Transverse colon (tissue), 4 donors: ENCODE measurements around the gene RXFP1. TPM values are rescaled to one million over a fixed set of nuclear protein-coding genes. Genes with fewer than 3 reads are reported as not detected.
A peak's percentile ranks its signal among the peaks of the same experiment; 100 is the strongest.

Experiments
- DNase-seq: peaks from one replicate; pipeline ENCODE4 v3.0.0-alpha.2; 2019
- H3K27ac ChIP-seq, 4 donors: fragments of 200-600 bp; sonication (generic); 2 replicates each; pipeline ENCODE4 v1.5.1; 2016 to 2018; ENCODE audit warnings: inconsistent platforms in 4 of 4
- H3K27me3 ChIP-seq: fragments of 200-600 bp; sonication (generic); 2 replicates; pipeline ENCODE4 v1.5.1; 2017; ENCODE audit warnings: inconsistent platforms
- H3K36me3 ChIP-seq, 4 donors: fragments of 200-600 bp; sonication (generic); 2 replicates each; pipeline ENCODE4 v1.5.1; 2017 to 2019; ENCODE audit warnings: inconsistent platforms in 4 of 4
- H3K4me1 ChIP-seq, 4 donors: fragments of 200-600 bp; sonication (generic); 2 replicates each; pipeline ENCODE4 v1.5.1; 2017 to 2020; ENCODE audit warnings: inconsistent platforms in 4 of 4
- H3K4me3 ChIP-seq, 4 donors: fragments of 200-600 bp; sonication (generic); 1 replicate in 1 of 4; 2 replicates in 3 of 4; pipeline versions ENCODE4 v1.5.1 to v1.6.1; 2017 to 2019; ENCODE audit warnings: inconsistent platforms in 4 of 4
- H3K9me3 ChIP-seq, 2 donors: fragments of 200-600 bp; sonication (generic); 2 replicates each; pipeline ENCODE4 v1.5.1; 2017 to 2019; ENCODE audit warnings: inconsistent platforms in 2 of 2
- EP300 ChIP-seq: sonication (generic); formaldehyde crosslinking; IDR thresholded peaks from one replicate; pipeline ENCODE4 v1.6.1; 2017; ENCODE audit warnings: antibody characterized with exemption, low read depth
- POLR2A ChIP-seq: fragments of 450-650 bp; IDR thresholded peaks from one replicate; pipeline ENCODE4 v1.6.1; 2016; ENCODE audit warnings: antibody characterized with exemption, mild to moderate bottlenecking, moderate library complexity
- POLR2AphosphoS5 ChIP-seq, 3 donors: sonication (generic); formaldehyde crosslinking; IDR thresholded peaks; one replicate each; pipeline ENCODE4 v1.6.1; 2016; ENCODE audit warnings: antibody characterized with exemption in 3 of 3
- WGBS, 2 donors: methylation state at CpG; one replicate each; pipeline ENCODE4 v1.1.5; 2018; ENCODE audit warnings: low coverage in 1 of 2; 5-methylcytosine and 5-hydroxymethylcytosine counted together
- in situ Hi-C, 4 donors: fragments of 200-750 bp; cut with MboI; loops; one replicate each; pipeline versions ENCODE4 v1.15.0 to v1.15.1; 2017; ENCODE audit warnings: low sequenced_read_pairs in 3 of 4, low pct_ligation_motif_present in 1 of 4, low pct_unique_long_range_greater_than_20kb in 1 of 4
- intact Hi-C: fragments of 100-400 bp; cut with DNase I; formaldehyde crosslinking; loops from one replicate; pipeline ENCODE4 v1.15.1; 2023; ENCODE audit warnings: low total_unique reads
- total RNA-seq, 4 donors: library from RNA; depleted of rRNA; stranded (reverse); fragments of >200 nt; gene quantifications; one replicate each; pipeline ENCODE4 v1.1.0, GENCODE V29; 2016
- TF ChIP-seq, protein P1 (sequence below), 5 experiments: fragments of 200-600 bp in 3 of 5; fragments of 450-650 bp in 2 of 5; sonication (generic) in 3 of 5; IDR thresholded peaks; 1 replicate in 2 of 5; 2 replicates in 3 of 5; pipeline ENCODE4 v1.5.1; 2016 to 2017; ENCODE audit warnings: antibody characterized with exemption in 5 of 5, inconsistent platforms in 3 of 5, mild to moderate bottlenecking in 2 of 5, moderate library complexity in 1 of 5

Gene RXFP1
- total RNA-seq, 4 donors from 2014 or later: 0.16 TPM; not detected in 3

DNA sequence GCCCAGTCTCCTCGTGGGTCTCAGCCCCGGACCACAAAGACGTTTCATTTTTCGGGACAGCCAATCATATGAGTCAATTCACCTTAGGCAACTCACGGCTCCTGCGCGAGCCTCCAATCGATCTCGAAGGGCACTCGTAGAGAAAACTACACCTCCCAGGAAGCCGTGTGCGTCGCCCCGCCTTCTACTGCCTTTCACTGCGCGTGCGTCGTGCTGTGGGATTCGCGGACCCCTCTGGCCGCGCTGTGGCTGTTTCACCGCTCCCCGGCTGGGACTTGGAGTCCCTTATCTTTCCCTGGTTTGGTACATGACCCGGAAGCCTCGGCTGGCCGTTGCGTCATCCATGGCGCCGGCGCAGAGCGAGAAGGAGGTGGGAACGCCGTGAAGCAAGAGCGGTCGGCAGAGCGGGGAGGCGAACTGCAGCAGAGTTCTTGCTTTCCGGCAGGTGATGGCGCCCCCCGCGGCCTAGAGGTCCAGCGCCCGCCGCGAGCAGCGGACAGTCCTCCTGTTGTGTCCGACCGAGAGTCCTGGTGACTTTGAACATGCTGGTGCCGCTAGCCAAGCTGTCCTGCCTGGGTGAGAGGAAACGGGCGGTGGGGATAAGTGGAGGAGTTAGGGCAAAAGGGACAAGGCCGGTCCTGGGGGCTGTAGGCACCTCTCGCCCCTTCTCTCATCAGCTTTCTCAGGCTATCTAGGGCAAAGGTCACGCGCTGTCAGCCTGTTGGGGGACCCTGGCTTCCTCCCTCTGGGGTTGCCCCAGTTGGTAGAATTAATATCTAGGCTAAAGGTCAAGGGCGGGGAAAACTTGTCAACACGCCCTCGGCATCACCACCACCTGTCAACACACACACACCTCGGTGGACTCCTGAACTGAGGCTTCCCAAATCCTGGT lies 150.5 kb downstream of the RXFP1 start, which contains the start of gene ETFDH:
Gene ETFDH (plus strand): TSS at position 382 of the 892 bp plus-strand sequence. CDS start 161 bp downstream, at position 543.
- TF ChIP-seq POLR2A: peak; percentile 90
- peak; percentile 40 for TF ChIP-seq EP300
- peak; percentile 89 to 94 (median 90) for TF ChIP-seq POLR2AphosphoS5 (IDR thresholded peaks at IDR 0.05)
- TF ChIP-seq, protein P1, sequence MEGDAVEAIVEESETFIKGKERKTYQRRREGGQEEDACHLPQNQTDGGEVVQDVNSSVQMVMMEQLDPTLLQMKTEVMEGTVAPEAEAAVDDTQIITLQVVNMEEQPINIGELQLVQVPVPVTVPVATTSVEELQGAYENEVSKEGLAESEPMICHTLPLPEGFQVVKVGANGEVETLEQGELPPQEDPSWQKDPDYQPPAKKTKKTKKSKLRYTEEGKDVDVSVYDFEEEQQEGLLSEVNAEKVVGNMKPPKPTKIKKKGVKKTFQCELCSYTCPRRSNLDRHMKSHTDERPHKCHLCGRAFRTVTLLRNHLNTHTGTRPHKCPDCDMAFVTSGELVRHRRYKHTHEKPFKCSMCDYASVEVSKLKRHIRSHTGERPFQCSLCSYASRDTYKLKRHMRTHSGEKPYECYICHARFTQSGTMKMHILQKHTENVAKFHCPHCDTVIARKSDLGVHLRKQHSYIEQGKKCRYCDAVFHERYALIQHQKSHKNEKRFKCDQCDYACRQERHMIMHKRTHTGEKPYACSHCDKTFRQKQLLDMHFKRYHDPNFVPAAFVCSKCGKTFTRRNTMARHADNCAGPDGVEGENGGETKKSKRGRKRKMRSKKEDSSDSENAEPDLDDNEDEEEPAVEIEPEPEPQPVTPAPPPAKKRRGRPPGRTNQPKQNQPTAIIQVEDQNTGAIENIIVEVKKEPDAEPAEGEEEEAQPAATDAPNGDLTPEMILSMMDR (IDR thresholded peaks at IDR 0.05): peak; percentile 51 to 80 (median 62)
- Histone ChIP-seq H3K4me1 (peaks cover 3 to 24% (median 17%) of the 10 kb centered on the region in 4 donors), H3K9me3 (no peaks in the 10 kb centered on the region), H3K4me3 (peak within 1 kb of the TSS; percentile 69 to 82 (median 82)), H3K27ac (peak within 1 kb of the TSS; percentile 97), H3K36me3 (no peaks in the 10 kb centered on the region), H3K27me3 (no peaks in the 10 kb centered on the region)
- in situ Hi-C loops (no loop called here), intact Hi-C loops (no loop called here)
- DNase-seq: peak; percentile 99
- WGBS, 2 donors: 0% methylated on average over 10 to 58 of the region's 60 CpGs

- no peaks in the 10 kb centered on the region for H3K9me3 ChIP-seq
- TF ChIP-seq, protein P1 (IDR thresholded peaks at IDR 0.05): no peak
- TF ChIP-seq POLR2AphosphoS5 (IDR thresholded peaks at IDR 0.05) (no peak), EP300 (no peak), POLR2A (no peak)
- H3K27ac ChIP-seq: no peak overlapping the region
- in situ Hi-C loops (no loop called here), intact Hi-C loops (no loop called here)
- WGBS, 2 donors: 70 to 83% methylated on average over 2 to 3 of the region's 3 CpGs
- no peaks in the 10 kb centered on the region for H3K27me3 ChIP-seq
- no peak for DNase-seq
- peaks cover 3 to 26% (median 17%) of the 10 kb centered on the region in 4 donors for H3K4me1 ChIP-seq
- H3K4me3 ChIP-seq: no peak overlapping the region
- no peaks in the 10 kb centered on the region for H3K36me3 ChIP-seq
These were observed 152.0 kb downstream of the RXFP1 start for GRCh38 chr4:158673633-158674032.

DNA sequence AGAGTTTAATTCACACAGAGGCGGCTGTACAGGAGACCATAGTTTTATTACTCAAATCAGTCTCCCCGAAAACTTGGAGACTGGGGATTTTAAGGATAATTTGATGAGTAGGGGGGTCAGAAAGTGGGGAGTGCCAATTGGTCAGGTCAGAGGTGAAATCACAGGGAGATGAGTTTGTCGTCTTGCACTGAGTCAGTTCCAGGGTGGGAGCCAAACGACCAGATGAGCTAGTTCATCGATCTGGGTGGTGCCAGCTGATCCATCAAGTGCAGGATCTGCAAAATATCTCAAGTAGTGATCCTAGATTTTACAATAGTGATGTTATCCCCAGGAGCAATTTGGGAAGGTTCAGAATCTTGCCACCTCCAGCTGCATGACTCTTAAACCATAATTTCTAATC lies 154.4 kb downstream of the RXFP1 start:
- Histone ChIP-seq H3K36me3 (no peaks in the 10 kb centered on the region), H3K27ac (no peak overlapping the region), H3K9me3 (no peaks in the 10 kb centered on the region), H3K4me1 (peaks cover 0 to 21% (median 7%) of the 10 kb centered on the region in 4 donors), H3K27me3 (no peaks in the 10 kb centered on the region), H3K4me3 (no peak overlapping the region)
- TF ChIP-seq EP300 (no peak), POLR2AphosphoS5 (IDR thresholded peaks at IDR 0.05) (no peak), POLR2A (no peak)
- TF ChIP-seq, protein P1 (IDR thresholded peaks at IDR 0.05): no peak
- no peak for DNase-seq
- in situ Hi-C loops (no loop called here), intact Hi-C loops (no loop called here)
- WGBS, 2 donors: 86 to 90% methylated on average over 5 of the region's 5 CpGs

DNA sequence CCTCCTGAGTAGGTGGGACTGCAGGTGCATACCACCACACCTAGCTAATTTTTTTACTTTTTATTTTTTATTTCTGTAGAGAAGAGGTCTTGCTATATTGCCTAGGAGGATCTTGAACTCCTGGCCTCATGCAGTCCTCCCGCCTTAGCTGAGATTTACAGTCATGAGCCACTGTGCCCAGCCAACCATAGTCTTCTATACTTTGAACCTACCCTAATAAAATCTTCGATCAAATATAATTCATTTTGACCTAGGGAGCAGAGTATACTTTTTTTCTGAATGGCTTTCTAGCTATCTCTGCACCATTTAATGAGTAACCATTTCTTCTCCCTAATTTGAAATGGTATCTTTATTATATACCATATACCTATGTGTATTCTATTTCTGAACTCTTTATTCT lies 157.1 kb downstream of the RXFP1 start:
- Histone ChIP-seq H3K27ac (no peak overlapping the region), H3K4me1 (peaks cover 0 to 10% (median 0%) of the 10 kb centered on the region in 4 donors), H3K4me3 (no peak overlapping the region), H3K9me3 (no peaks in the 10 kb centered on the region), H3K36me3 (no peaks in the 10 kb centered on the region), H3K27me3 (no peaks in the 10 kb centered on the region)
- no peak for TF ChIP-seq POLR2A
- TF ChIP-seq, protein P1 (IDR thresholded peaks at IDR 0.05): no peak
- no peak for TF ChIP-seq POLR2AphosphoS5 (IDR thresholded peaks at IDR 0.05)
- TF ChIP-seq EP300: no peak
- DNase-seq: no peak
- in situ Hi-C loops: no loop called here
- 45 to 69% methylated on average over 2 of the region's 2 CpGs for WGBS, 2 donors
- intact Hi-C loops: no loop called here
